ENCODE measurements around the gene LRP5. TPM values are rescaled to one million over a fixed set of nuclear protein-coding genes. Genes with fewer than 3 reads are reported as not detected.

The LRP5 gene
- total RNA-seq, 2 donors from 2014 or later = 48.3 to 57.1 TPM

DNA sequence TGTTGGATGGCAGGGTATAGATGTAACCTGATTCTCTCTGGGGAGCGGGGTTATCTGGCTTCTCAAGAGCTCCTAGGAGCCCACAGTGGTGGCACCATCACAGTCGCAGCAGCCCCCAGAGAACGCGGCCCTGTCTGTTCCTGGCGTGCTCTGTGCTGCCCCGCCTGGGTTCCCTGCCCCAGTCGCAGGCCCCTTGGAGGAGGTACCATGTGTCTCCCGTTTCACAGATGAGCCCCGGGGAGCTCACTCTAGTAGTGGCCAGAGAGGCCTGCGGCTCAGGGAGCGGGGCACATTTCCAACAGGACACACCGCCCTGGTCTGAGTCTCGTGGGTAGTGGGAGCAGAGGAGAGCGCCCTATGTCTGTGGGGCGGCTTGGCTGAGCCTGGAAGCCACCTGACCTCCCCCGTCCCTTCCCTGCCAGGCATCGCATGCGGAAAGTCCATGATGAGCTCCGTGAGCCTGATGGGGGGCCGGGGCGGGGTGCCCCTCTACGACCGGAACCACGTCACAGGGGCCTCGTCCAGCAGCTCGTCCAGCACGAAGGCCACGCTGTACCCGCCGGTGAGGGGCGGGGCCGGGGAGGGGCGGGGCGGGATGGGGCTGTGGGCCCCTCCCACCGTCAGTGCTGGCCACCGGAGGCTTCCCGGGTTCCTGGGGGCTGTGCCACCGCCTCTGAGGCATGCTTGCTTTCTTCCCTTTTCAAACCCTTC is 127.1 kb downstream of the LRP5 start:
- DNase-seq (ENCODE audit: low spot score) = no peak
- Histone ChIP-seq H3K27me3 (replicated peaks; ENCODE audit: insufficient read depth) (no peaks in the 10 kb centered on the region), H3K36me3 (no peaks in the 10 kb centered on the region), H3K4me1 (replicated peaks) (no peaks in the 10 kb centered on the region), H3K27ac (peak overlapping the region; percentile 37 to 62), H3K9me3 (no peaks in the 10 kb centered on the region), H3K4me3 (no peak overlapping the region)
- no peak for TF ChIP-seq POLR2AphosphoS5 (IDR thresholded peaks at IDR 0.05)
- no peak for TF ChIP-seq POLR2A (IDR thresholded peaks at IDR 0.05)
- TF ChIP-seq, protein P1, sequence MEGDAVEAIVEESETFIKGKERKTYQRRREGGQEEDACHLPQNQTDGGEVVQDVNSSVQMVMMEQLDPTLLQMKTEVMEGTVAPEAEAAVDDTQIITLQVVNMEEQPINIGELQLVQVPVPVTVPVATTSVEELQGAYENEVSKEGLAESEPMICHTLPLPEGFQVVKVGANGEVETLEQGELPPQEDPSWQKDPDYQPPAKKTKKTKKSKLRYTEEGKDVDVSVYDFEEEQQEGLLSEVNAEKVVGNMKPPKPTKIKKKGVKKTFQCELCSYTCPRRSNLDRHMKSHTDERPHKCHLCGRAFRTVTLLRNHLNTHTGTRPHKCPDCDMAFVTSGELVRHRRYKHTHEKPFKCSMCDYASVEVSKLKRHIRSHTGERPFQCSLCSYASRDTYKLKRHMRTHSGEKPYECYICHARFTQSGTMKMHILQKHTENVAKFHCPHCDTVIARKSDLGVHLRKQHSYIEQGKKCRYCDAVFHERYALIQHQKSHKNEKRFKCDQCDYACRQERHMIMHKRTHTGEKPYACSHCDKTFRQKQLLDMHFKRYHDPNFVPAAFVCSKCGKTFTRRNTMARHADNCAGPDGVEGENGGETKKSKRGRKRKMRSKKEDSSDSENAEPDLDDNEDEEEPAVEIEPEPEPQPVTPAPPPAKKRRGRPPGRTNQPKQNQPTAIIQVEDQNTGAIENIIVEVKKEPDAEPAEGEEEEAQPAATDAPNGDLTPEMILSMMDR (IDR thresholded peaks at IDR 0.05) = no peak
- intact Hi-C loops (cut with DNase I) = loop anchor here (5.0 kb wide), 1 partner anchor 57 kb away; no protein-coding TSS in a partner anchor
- WGBS = 52% methylated on average over 37 of the region's 38 CpGs

DNA sequence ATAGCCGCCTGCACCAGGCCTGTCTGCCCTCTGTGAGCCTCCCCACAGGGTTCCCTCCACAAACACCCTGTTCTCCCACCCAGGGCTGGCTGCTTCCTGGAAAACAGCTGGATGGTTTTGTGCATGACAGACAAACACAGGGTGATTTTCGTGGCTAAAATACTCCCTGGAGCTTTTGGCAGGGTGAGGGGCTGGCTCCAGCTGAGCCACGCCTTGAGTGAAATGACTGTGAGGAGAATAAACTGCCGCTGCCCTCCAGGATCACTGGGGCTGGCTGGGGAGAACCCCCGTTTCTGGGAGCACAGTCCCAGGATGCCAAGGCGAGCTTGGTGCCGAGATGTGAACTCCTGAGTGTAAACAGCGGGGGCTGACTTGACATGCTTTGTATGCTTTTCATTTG is 127.8 kb downstream of the LRP5 start:
- H3K9me3 ChIP-seq = no peaks in the 10 kb centered on the region
- TF ChIP-seq POLR2A (IDR thresholded peaks at IDR 0.05) = no peak
- TF ChIP-seq, protein P1 (IDR thresholded peaks at IDR 0.05) = no peak
- no peak for TF ChIP-seq POLR2AphosphoS5 (IDR thresholded peaks at IDR 0.05)
- DNase-seq (ENCODE audit: low spot score) = no peak
- no peaks in the 10 kb centered on the region for H3K27me3 ChIP-seq (replicated peaks; ENCODE audit: insufficient read depth)
- intact Hi-C loops (cut with DNase I) = loop anchor here (5.0 kb wide), 1 partner anchor 58 kb away; no protein-coding TSS in a partner anchor
- 44% methylated on average over 8 of the region's 8 CpGs for WGBS
- peak overlapping the region; percentile 37 to 62 for H3K27ac ChIP-seq
- H3K4me1 ChIP-seq (replicated peaks) = no peaks in the 10 kb centered on the region
- H3K4me3 ChIP-seq = no peak overlapping the region
- H3K36me3 ChIP-seq = no peaks in the 10 kb centered on the region

DNA sequence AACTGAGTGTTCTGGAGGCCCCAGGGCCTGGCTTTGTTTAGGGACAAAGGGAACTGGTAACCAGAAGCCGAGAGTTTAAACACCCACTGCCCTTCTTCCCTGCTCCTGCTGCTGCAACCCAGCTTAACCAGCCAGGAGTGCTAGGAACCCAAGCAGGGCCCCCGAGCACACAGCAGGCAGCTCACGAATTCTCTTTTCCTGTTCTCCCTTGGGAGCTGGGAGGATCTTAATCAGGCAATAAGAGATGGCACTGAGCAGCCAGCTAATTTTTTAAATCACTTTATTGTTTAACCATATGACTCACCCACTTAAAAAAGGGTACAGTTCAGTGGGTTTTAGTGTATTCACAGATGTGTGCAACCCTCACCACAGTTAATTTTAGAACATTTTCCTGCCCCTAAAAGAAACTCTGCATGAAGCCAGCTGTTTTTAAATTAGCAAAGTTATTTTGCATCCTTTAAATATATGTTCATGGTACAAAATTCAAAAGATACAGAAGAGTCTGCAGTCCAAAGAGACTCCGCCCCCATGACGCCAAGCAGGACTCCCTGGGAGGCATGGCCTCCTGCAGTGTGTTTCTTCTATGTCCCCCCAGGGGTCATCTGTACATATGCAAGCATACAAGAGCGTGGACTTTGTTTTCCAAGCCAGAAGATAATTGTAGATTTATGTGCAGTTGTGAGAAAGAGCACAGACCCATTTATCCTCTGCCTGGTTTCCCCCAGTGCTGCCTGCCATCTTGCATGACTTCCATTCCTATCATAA is 129.3 kb downstream of the LRP5 start:
- H3K27ac ChIP-seq = no peak overlapping the region
- H3K4me1 ChIP-seq (replicated peaks) = no peaks in the 10 kb centered on the region
- TF ChIP-seq POLR2AphosphoS5 (IDR thresholded peaks at IDR 0.05) (no peak), POLR2A (IDR thresholded peaks at IDR 0.05) (no peak)
- TF ChIP-seq, protein P1 (IDR thresholded peaks at IDR 0.05) = no peak
- H3K27me3 ChIP-seq (replicated peaks; ENCODE audit: insufficient read depth) = no peaks in the 10 kb centered on the region
- DNase-seq (ENCODE audit: low spot score) = no peak
- no peaks in the 10 kb centered on the region for H3K9me3 ChIP-seq
- intact Hi-C loops (cut with DNase I) = loop anchor here (5.0 kb wide), 1 partner anchor 59 kb away; no protein-coding TSS in a partner anchor
- H3K36me3 ChIP-seq = no peaks in the 10 kb centered on the region
- H3K4me3 ChIP-seq = no peak overlapping the region
- WGBS = 63% methylated on average over 6 of the region's 6 CpGs

DNA sequence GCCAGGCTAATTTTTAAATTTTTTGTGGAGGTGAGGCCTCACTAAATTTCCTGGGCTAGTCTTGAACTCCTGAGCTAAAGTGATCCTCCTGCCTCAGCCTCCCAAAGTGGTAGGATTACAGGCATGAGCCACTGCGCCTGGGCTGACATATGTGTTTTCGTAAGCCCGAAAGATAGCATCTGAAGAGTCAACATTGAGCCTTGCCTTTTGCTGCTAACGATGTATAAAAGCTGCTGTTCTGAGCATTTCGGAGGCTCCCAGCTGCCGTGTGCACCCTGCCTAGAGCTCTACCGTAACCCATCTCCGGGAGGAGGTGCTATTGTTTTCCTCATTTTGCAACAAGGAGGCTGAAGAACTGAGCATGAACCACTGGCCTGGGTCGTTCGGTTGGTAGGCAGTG is 130.0 kb downstream of the LRP5 start:
- H3K4me3 ChIP-seq = no peak overlapping the region
- H3K4me1 ChIP-seq (replicated peaks) = no peaks in the 10 kb centered on the region
- TF ChIP-seq POLR2AphosphoS5 (IDR thresholded peaks at IDR 0.05) (no peak), POLR2A (IDR thresholded peaks at IDR 0.05) (no peak)
- TF ChIP-seq, protein P1 (IDR thresholded peaks at IDR 0.05) = no peak
- no peaks in the 10 kb centered on the region for H3K9me3 ChIP-seq
- no peak for DNase-seq (ENCODE audit: low spot score)
- no peaks in the 10 kb centered on the region for H3K36me3 ChIP-seq
- 66% methylated on average over 10 of the region's 10 CpGs for WGBS
- H3K27ac ChIP-seq = no peak overlapping the region
- intact Hi-C loops (cut with DNase I) = loop anchor here (5.0 kb wide), 1 partner anchor 60 kb away; no protein-coding TSS in a partner anchor
- H3K27me3 ChIP-seq (replicated peaks; ENCODE audit: insufficient read depth) = no peaks in the 10 kb centered on the region
